GM10266 (cell line): Measurements from ENCODE around the gene GSDMA.

Source experiments
- DNase-seq: peaks from one replicate; pipeline ENCODE4 v3.0.0; 2012; ENCODE audit errors: extremely low spot score
- CTCF ChIP-seq: IDR thresholded peaks from 2 replicates; pipeline ENCODE4 v1.5.1; 2012; ENCODE audit warnings: mild to moderate bottlenecking, low read depth; ENCODE audit not compliant: control insufficient read depth, insufficient read depth; ENCODE audit errors: missing control alignments

The GSDMA gene

GRCh38 chr17:40021451-40021971 is 58.7 kb downstream of the GSDMA start:
- no peak for TF ChIP-seq CTCF
- DNase-seq: no peak

GRCh38 chr17:40022497-40022896 is 59.7 kb downstream of the GSDMA start:
- no peak for TF ChIP-seq CTCF
- no peak for DNase-seq

GRCh38 chr17:40022961-40023541 is 60.2 kb downstream of the GSDMA start:
- DNase-seq: no peak
- TF ChIP-seq CTCF: no peak

- TF ChIP-seq CTCF: no peak
- no peak for DNase-seq
Observed at GRCh38 chr17:40023590-40024292, 60.9 kb downstream of the GSDMA start.

GRCh38 chr17:40024901-40025300 is 62.1 kb downstream of the GSDMA start:
- DNase-seq: no peak
- TF ChIP-seq CTCF: no peak

GRCh38 chr17:40025559-40025958 is 62.8 kb downstream of the GSDMA start:
- TF ChIP-seq CTCF: no peak
- no peak for DNase-seq
